Esophagus muscularis mucosa (tissue), 4 donors: Measurements from ENCODE around the gene CTU1.

Source experiments
- CTCF ChIP-seq, 3 experiments: fragments of 200-600 bp in 2 of 3; fragments of 450-650 bp in 1 of 3; sonication (generic) in 2 of 3; IDR thresholded peaks; one replicate each; pipeline ENCODE4 v1.5.1; 2017 to 2019; ENCODE audit warnings: antibody characterized with exemption in 3 of 3, mild to moderate bottlenecking in 2 of 3, moderate library complexity in 1 of 3
- EP300 ChIP-seq: sonication (generic); formaldehyde crosslinking; IDR thresholded peaks from one replicate; pipeline ENCODE4 v1.6.1; 2017; ENCODE audit warnings: antibody characterized with exemption
- POLR2A ChIP-seq: fragments of 450-650 bp; IDR thresholded peaks from one replicate; pipeline ENCODE4 v1.6.1; 2017; ENCODE audit warnings: antibody characterized with exemption, moderate library complexity, mild to moderate bottlenecking, low read depth
- POLR2AphosphoS5 ChIP-seq, 2 donors: sonication (generic); formaldehyde crosslinking; IDR thresholded peaks; one replicate each; pipeline ENCODE4 v1.6.1; 2017; ENCODE audit warnings: antibody characterized with exemption in 2 of 2

DNA sequence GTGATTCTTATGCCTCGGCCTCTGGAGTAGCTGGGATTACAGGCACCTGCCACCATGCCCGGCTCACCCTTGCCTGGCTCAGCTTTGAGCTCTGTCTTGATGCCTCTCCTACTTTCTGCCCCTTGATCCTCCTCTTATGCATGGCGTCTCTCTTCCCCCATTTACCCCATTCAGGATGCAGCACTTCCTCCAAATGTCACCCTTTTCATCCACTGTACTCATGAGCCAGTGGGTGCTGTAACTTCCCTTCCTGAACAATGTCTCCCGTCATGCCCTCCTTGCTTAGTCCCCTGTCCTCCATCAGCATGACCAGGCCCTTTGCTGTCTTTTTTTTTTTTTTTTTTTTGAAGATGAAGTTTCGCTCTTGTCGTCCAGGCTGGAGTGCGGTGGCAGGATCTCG, 13.0 kb upstream of the CTU1 start:
- TF ChIP-seq CTCF (IDR thresholded peaks at IDR 0.05) (no peak), POLR2A (no peak), EP300 (no peak), POLR2AphosphoS5 (IDR thresholded peaks at IDR 0.05) (no peak)
